Liver (tissue), 9 donors: ENCODE results near the gene TM4SF5. TPM values are rescaled to one million over a fixed set of nuclear protein-coding genes. Genes with fewer than 3 reads are reported as not detected.

Experiments
- DNase-seq: peaks from one replicate; pipeline ENCODE4 v3.0.0-alpha.2; 2017; ENCODE audit warnings: low spot score
- H3K27ac ChIP-seq, 2 donors: one replicate each; pipeline ENCODE4 v1.7.0; 2013; ENCODE audit warnings: inconsistent platforms in 2 of 2, low read length in 2 of 2, control low read depth in 1 of 2, low read depth in 1 of 2, mild to moderate bottlenecking in 1 of 2
- H3K27me3 ChIP-seq, 4 donors: one replicate each; pipeline versions ENCODE4 v1.6.1 to v1.7.0; 2013; ENCODE audit warnings: low read length in 3 of 4, inconsistent platforms in 1 of 4, mild to moderate bottlenecking in 1 of 4, moderate library complexity in 1 of 4; ENCODE audit not compliant: control insufficient read depth in 4 of 4, insufficient read depth in 4 of 4
- H3K36me3 ChIP-seq, 4 donors: one replicate each; pipeline versions ENCODE4 v1.6.1 to v1.7.0; 2013; ENCODE audit warnings: low read length in 3 of 4, mild to moderate bottlenecking in 3 of 4, low read depth in 1 of 4, moderate library complexity in 1 of 4; ENCODE audit not compliant: control insufficient read depth in 4 of 4, insufficient read depth in 3 of 4
- H3K4me1 ChIP-seq, 4 donors: one replicate each; pipeline versions ENCODE4 v1.6.1 to v1.7.0; 2013; ENCODE audit warnings: low read length in 3 of 4, mild to moderate bottlenecking in 3 of 4, moderate library complexity in 1 of 4; ENCODE audit not compliant: control insufficient read depth in 4 of 4, insufficient read depth in 4 of 4
- H3K4me3 ChIP-seq, 3 donors: one replicate each; pipeline versions ENCODE4 v1.6.1 to v1.7.0; 2013; ENCODE audit warnings: low read length in 3 of 3, control low read depth in 1 of 3, low read depth in 1 of 3, mild to moderate bottlenecking in 1 of 3
- H3K9ac ChIP-seq, 2 donors: one replicate each; pipeline ENCODE4 v1.7.0; 2013; ENCODE audit warnings: low read length in 2 of 2, mild to moderate bottlenecking in 2 of 2, moderate library complexity in 2 of 2, control low read depth in 1 of 2, low read depth in 1 of 2
- H3K9me3 ChIP-seq, 4 donors: one replicate each; pipeline versions ENCODE4 v1.6.1 to v1.7.0; 2013; ENCODE audit warnings: low read length in 3 of 4; ENCODE audit not compliant: control insufficient read depth in 4 of 4
- ATF3 ChIP-seq: IDR thresholded peaks from 2 replicates; pipeline ENCODE4 v1.6.1; 2016; ENCODE audit warnings: antibody characterized with exemption
- CTCF ChIP-seq: fragments of 150-350 bp; IDR thresholded peaks from 2 replicates; pipeline ENCODE4 v1.5.1; 2017; ENCODE audit warnings: improper control_type of control experiment, low read depth, low read length; ENCODE audit not compliant: missing input control
- EGR1 ChIP-seq, 2 donors: IDR thresholded peaks; 2 replicates each; pipeline ENCODE4 v1.6.1; 2016 to 2018; ENCODE audit warnings: antibody characterized with exemption in 2 of 2, low read depth in 2 of 2
- FOXA1 ChIP-seq: IDR thresholded peaks from 2 replicates; pipeline ENCODE4 v1.6.1; 2016; ENCODE audit warnings: antibody characterized with exemption
- FOXA2 ChIP-seq: IDR thresholded peaks from 2 replicates; pipeline ENCODE4 v1.6.1; 2016; ENCODE audit warnings: antibody characterized with exemption
- GABPA ChIP-seq, 2 donors: IDR thresholded peaks in 1 of 2; conservative IDR thresholded peaks in 1 of 2; 2 replicates each; pipeline ENCODE4 v1.6.1; 2016; ENCODE audit warnings: antibody characterized with exemption in 2 of 2, mild to moderate bottlenecking in 1 of 2, moderate library complexity in 1 of 2
- HNF4A ChIP-seq, 2 donors: conservative IDR thresholded peaks; 2 replicates each; pipeline ENCODE4 v1.6.1; 2016; ENCODE audit warnings: antibody characterized with exemption in 2 of 2, mild to moderate bottlenecking in 2 of 2
- HNF4G ChIP-seq: IDR thresholded peaks from 2 replicates; pipeline ENCODE4 v1.6.1; 2016; ENCODE audit warnings: antibody characterized with exemption
- JUND ChIP-seq, 2 donors: IDR thresholded peaks; 2 replicates each; pipeline ENCODE4 v1.6.1; 2016; ENCODE audit warnings: antibody characterized with exemption in 2 of 2
- REST ChIP-seq: IDR thresholded peaks from 2 replicates; pipeline ENCODE4 v1.6.1; 2016; ENCODE audit warnings: antibody characterized with exemption, mild to moderate bottlenecking
- RXRA ChIP-seq, 2 donors: IDR thresholded peaks; 2 replicates each; pipeline ENCODE4 v1.6.1; 2017 to 2018; ENCODE audit warnings: antibody characterized with exemption in 2 of 2, mild to moderate bottlenecking in 1 of 2
- SP1 ChIP-seq: IDR thresholded peaks from 2 replicates; pipeline ENCODE4 v1.6.1; 2018; ENCODE audit warnings: antibody characterized with exemption, mild to moderate bottlenecking
- TAF1 ChIP-seq: conservative IDR thresholded peaks from 2 replicates; pipeline ENCODE4 v1.6.1; 2016; ENCODE audit warnings: antibody characterized with exemption, mild to moderate bottlenecking
- YY1 ChIP-seq: IDR thresholded peaks from 2 replicates; pipeline ENCODE4 v1.6.1; 2016; ENCODE audit warnings: antibody characterized with exemption, mild to moderate bottlenecking
- WGBS: extraction: QIAGEN DNeasy Blood & Tissue Kit; methylation state at CpG from one replicate; pipeline ENCODE4 v1.1.7; 2013; 5-methylcytosine and 5-hydroxymethylcytosine counted together
- polyA plus RNA-seq, 2 donors: library from polyadenylated mRNA; stranded (reverse) in 1 of 2; unstranded in 1 of 2; fragments of 200-250 nt in 1 of 2; fragments of >200 nt in 1 of 2; fragmentation: Nextera tagmentation in 1 of 2; extraction: Ambion mirVana in 1 of 2; gene quantifications; one replicate each; pipeline versions ENCODE4 v1.2.1 to v1.2.3, GENCODE V29; 2013 to 2015
- total RNA-seq, 2 donors: library from RNA; depleted of rRNA; stranded (reverse); fragments of >200 nt; gene quantifications; one replicate each; pipeline ENCODE4 v1.2.3, GENCODE V29; 2014
- TF ChIP-seq, protein P1 (sequence below): IDR thresholded peaks from 2 replicates; pipeline ENCODE4 v1.6.1; 2016; ENCODE audit warnings: antibody characterized with exemption
- TF ChIP-seq, protein P2 (sequence below): IDR thresholded peaks from 2 replicates; pipeline ENCODE4 v1.6.1; 2016; ENCODE audit warnings: antibody characterized with exemption
- donor health status: healthy.
- donor health status: healthy.
- donor health status: healthy.
- donor health status: healthy.
- donor health status: healthy.

TM4SF5 gene
- total and polyA plus RNA-seq, 4 donors: 20.1 to 309 (median 115) TPM

GRCh38 chr17:4743898-4744297 is 27.8 kb upstream of the TM4SF5 start:
- Histone ChIP-seq H3K9me3 (no peaks in the 10 kb centered on the region), H3K9ac (no peak overlapping the region), H3K36me3 (no peaks in the 10 kb centered on the region), H3K4me1 (peaks cover 2 to 8% (median 5%) of the 10 kb centered on the region in 4 donors), H3K4me3 (no peak overlapping the region), H3K27ac (no peak overlapping the region), H3K27me3 (no peaks in the 10 kb centered on the region)
- 85% methylated on average over 9 of the region's 9 CpGs for WGBS
- TF ChIP-seq HNF4A (conservative IDR thresholded peaks at IDR 0.05) (no peak), HNF4G (no peak), CTCF (no peak), REST (no peak), TAF1 (no peak), JUND (IDR thresholded peaks at IDR 0.05) (no peak), YY1 (no peak), SP1 (no peak), RXRA (IDR thresholded peaks at IDR 0.05) (no peak), FOXA1 (no peak), ATF3 (no peak), GABPA (IDR thresholded peaks at IDR 0.05 in 1 of 2, conservative IDR thresholded peaks at IDR 0.05 in 1 of 2) (no peak), FOXA2 (no peak), EGR1 (IDR thresholded peaks at IDR 0.05; ENCODE audit: low read depth in 2 of 2) (no peak)
- TF ChIP-seq, protein P1, sequence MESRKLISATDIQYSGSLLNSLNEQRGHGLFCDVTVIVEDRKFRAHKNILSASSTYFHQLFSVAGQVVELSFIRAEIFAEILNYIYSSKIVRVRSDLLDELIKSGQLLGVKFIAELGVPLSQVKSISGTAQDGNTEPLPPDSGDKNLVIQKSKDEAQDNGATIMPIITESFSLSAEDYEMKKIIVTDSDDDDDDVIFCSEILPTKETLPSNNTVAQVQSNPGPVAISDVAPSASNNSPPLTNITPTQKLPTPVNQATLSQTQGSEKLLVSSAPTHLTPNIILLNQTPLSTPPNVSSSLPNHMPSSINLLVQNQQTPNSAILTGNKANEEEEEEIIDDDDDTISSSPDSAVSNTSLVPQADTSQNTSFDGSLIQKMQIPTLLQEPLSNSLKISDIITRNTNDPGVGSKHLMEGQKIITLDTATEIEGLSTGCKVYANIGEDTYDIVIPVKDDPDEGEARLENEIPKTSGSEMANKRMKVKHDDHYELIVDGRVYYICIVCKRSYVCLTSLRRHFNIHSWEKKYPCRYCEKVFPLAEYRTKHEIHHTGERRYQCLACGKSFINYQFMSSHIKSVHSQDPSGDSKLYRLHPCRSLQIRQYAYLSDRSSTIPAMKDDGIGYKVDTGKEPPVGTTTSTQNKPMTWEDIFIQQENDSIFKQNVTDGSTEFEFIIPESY: no peak
- TF ChIP-seq, protein P2, sequence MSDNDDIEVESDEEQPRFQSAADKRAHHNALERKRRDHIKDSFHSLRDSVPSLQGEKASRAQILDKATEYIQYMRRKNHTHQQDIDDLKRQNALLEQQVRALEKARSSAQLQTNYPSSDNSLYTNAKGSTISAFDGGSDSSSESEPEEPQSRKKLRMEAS: no peak
- DNase-seq: no peak
